ENCODE results near the gene OBSCN. TPM values are rescaled to one million over a fixed set of nuclear protein-coding genes. Genes with fewer than 3 reads are reported as not detected.

OBSCN gene
- total RNA-seq, 1 experiment from 2014 or later = 29.1 TPM

DNA sequence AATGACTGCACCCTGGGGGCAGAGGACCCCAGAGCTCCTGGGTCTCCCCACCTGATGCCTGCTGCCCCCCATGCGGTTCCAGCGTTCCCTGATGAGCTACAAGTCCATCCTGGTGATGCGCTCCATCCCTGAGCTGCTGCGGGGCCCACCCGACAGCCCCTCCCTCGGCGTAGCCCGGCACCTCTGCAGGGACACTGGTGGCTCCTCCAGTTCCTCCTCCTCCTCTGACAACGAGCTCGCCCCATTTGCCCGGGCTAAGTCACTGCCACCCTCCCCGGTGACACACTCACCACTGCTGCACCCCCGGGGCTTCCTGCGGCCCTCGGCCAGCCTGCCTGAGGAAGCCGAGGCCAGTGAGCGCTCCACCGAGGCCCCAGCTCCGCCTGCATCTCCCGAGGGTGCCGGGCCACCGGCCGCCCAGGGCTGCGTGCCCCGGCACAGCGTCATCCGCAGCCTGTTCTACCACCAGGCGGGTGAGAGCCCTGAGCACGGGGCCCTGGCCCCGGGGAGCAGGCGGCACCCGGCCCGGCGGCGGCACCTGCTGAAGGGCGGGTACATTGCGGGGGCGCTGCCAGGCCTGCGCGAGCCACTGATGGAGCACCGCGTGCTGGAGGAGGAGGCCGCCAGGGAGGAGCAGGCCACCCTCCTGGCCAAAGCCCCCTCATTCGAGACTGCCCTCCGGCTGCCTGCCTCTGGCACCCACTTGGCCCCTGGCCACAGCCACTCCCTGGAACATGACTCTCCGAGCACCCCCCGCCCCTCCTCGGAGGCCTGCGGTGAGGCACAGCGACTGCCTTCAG is 163.3 kb downstream of the OBSCN start:
- no TSS peak for BruUV-seq (replicated peaks)
- ChIA-PET CTCF (no interaction called here), POLR2A (ENCODE audit: unreplicated experiment) (no interaction called here)
- H3K27ac ChIP-seq (ENCODE audit: low read length) = no peak overlapping the region
- peak overlapping the region; percentile 71 for H2AFZ ChIP-seq (ENCODE audit: low read length)
- H3K9ac ChIP-seq (ENCODE audit: low read length) = peak overlapping the region; percentile 11; the same call in 1 of the 2 replicates
- H3K27me3 ChIP-seq (ENCODE audit: low read length) = no peaks in the 10 kb centered on the region
- DNase-seq = peak; percentile 70
- intact Hi-C loops (cut with micrococcal nuclease) = no loop called here
- H4K20me1 ChIP-seq (ENCODE audit: low read length) = no peaks in the 10 kb centered on the region
- ATAC-seq = peak; percentile 63
- peak overlapping the region; percentile 80 for H3K4me2 ChIP-seq (ENCODE audit: low read length)
- H3K9me2 ChIP-seq (replicated peaks; ENCODE audit: low read length) = no peaks in the 10 kb centered on the region
- H3K36me3 ChIP-seq (ENCODE audit: low read depth, low read length) = no peaks in the 10 kb centered on the region
- no peaks in the 10 kb centered on the region for H3K79me2 ChIP-seq (ENCODE audit: low read length)
- H3K4me3 ChIP-seq (ENCODE audit: low read length) = peak overlapping the region; percentile 54
- H3F3A ChIP-seq (ENCODE audit: low read length, unreplicated experiment) = no peaks in the 10 kb centered on the region
- TF ChIP-seq EZH2 (IDR thresholded peaks at IDR 0.05; ENCODE audit: low read length, unreplicated experiment) (no peak), EZH2phosphoT487 (IDR thresholded peaks at IDR 0.05; ENCODE audit: borderline replicate concordance, low read length) (peak; percentile 69), CTCF (conservative IDR thresholded peaks at IDR 0.05; ENCODE audit: low read depth, low read length) (no peak)
- H3K9me3 ChIP-seq (ENCODE audit: low read length) = no peaks in the 10 kb centered on the region
- peaks cover 31% of the 10 kb centered on the region for H3K4me1 ChIP-seq (ENCODE audit: insufficient read depth, low read length)

DNA sequence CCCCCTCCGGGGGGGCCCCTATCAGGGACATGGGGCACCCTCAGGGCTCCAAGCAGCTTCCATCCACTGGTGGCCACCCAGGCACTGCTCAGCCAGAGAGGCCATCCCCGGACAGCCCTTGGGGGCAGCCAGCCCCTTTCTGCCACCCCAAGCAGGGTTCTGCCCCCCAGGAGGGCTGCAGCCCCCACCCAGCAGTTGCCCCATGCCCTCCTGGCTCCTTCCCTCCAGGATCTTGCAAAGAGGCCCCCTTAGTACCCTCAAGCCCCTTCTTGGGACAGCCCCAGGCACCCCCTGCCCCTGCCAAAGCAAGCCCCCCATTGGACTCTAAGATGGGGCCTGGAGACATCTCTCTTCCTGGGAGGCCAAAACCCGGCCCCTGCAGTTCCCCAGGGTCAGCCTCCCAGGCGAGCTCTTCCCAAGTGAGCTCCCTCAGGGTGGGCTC is 163.9 kb downstream of the OBSCN start:
- no peak for ATAC-seq
- Histone ChIP-seq H2AFZ (ENCODE audit: low read length) (peak overlapping the region; percentile 71), H4K20me1 (ENCODE audit: low read length) (no peaks in the 10 kb centered on the region), H3K4me2 (ENCODE audit: low read length) (peak overlapping the region; percentile 80), H3K9ac (ENCODE audit: low read length) (no peak overlapping the region), H3K4me1 (ENCODE audit: insufficient read depth, low read length) (peaks cover 31% of the 10 kb centered on the region), H3K9me3 (ENCODE audit: low read length) (no peaks in the 10 kb centered on the region), H3K36me3 (ENCODE audit: low read depth, low read length) (no peaks in the 10 kb centered on the region), H3K4me3 (ENCODE audit: low read length) (peak overlapping the region; percentile 54), H3K79me2 (ENCODE audit: low read length) (no peaks in the 10 kb centered on the region), H3K27me3 (ENCODE audit: low read length) (no peaks in the 10 kb centered on the region), H3F3A (ENCODE audit: low read length, unreplicated experiment) (no peaks in the 10 kb centered on the region), H3K9me2 (replicated peaks; ENCODE audit: low read length) (no peaks in the 10 kb centered on the region), H3K27ac (ENCODE audit: low read length) (no peak overlapping the region)
- ChIA-PET POLR2A (ENCODE audit: unreplicated experiment) (interaction anchor here (0.6 kb wide), 1 partner anchor 10 kb away, joined by 3 read pairs; no protein-coding TSS in a partner anchor), CTCF (no interaction called here)
- no TSS peak for BruUV-seq (replicated peaks)
- intact Hi-C loops (cut with micrococcal nuclease) = no loop called here
- no peak for DNase-seq
- TF ChIP-seq CTCF (conservative IDR thresholded peaks at IDR 0.05; ENCODE audit: low read depth, low read length) (no peak), EZH2 (IDR thresholded peaks at IDR 0.05; ENCODE audit: low read length, unreplicated experiment) (no peak)

Measured in PC-3 (cell line).